Neural cell (in vitro differentiated cells): ENCODE results near the gene SERTAD3. TPM values are rescaled to one million over a fixed set of nuclear protein-coding genes. Genes with fewer than 3 reads are reported as not detected.
"Not testable (repeated sequence)": the region's sequence is repeated elsewhere in the genome, so short reads cannot be mapped to it uniquely, and the experiment has no call there.

Experiments used
- H2AFZ ChIP-seq: fragments of 200-600, 300-800 bp; sonication (generic), shearing (Covaris generic); 2 replicates; pipeline ENCODE4 v1.6.0; 2014; ENCODE audit warnings: low read depth, mild to moderate bottlenecking, antibody characterized with exemption, low read length, moderate library complexity
- H3F3A ChIP-seq: fragments of 200-600 bp; shearing (Covaris generic); 2 replicates; pipeline ENCODE4 v1.6.1; 2016; ENCODE audit warnings: mild to moderate bottlenecking, moderate library complexity, mixed read lengths, antibody characterized with exemption, low read length; ENCODE audit not compliant: insufficient read depth, poor library complexity, severe bottlenecking
- H3K27ac ChIP-seq: fragments of 200-600, 300-800 bp; sonication (generic), shearing (Covaris generic); 2 replicates; pipeline ENCODE4 v1.5.1; 2014; ENCODE audit warnings: mild to moderate bottlenecking, low read length, moderate library complexity
- H3K27me3 ChIP-seq: fragments of 300-800, 200-600 bp; sonication (generic), shearing (Covaris generic); 2 replicates; pipeline ENCODE4 v1.6.0; 2014; ENCODE audit warnings: mild to moderate bottlenecking, low read depth, low read length, moderate library complexity; ENCODE audit not compliant: insufficient read depth
- H3K36me3 ChIP-seq: fragments of 300-800, 200-600 bp; sonication (generic), shearing (Covaris generic); 2 replicates; pipeline ENCODE4 v1.5.1; 2014; ENCODE audit warnings: mild to moderate bottlenecking, antibody characterized with exemption, low read length, moderate library complexity; ENCODE audit not compliant: insufficient read depth
- H3K4me2 ChIP-seq: fragments of 300-800, 200-600 bp; sonication (generic), shearing (Covaris generic); 2 replicates; pipeline ENCODE4 v1.6.0; 2014; ENCODE audit warnings: mild to moderate bottlenecking, low read length
- H3K4me3 ChIP-seq: fragments of 300-800, 200-600 bp; sonication (generic), shearing (Covaris generic); 2 replicates; pipeline ENCODE4 v1.5.1; 2014; ENCODE audit warnings: mild to moderate bottlenecking, low read length, moderate library complexity
- H3K79me2 ChIP-seq: fragments of 200-600 bp; shearing (Covaris generic); replicated peaks from 2 replicates; pipeline ENCODE4 v1.6.0; 2014; ENCODE audit warnings: mild to moderate bottlenecking, low read length, moderate library complexity; ENCODE audit not compliant: insufficient read depth
- H3K9ac ChIP-seq: fragments of 300-800, 200-600 bp; sonication (generic), shearing (Covaris generic); 2 replicates; pipeline ENCODE4 v1.6.1; 2016; ENCODE audit warnings: mild to moderate bottlenecking, low read length, mixed read lengths
- H3K9me2 ChIP-seq: fragments of 200-600 bp; shearing (Covaris generic); 2 replicates; pipeline ENCODE4 v1.6.1; 2016; ENCODE audit warnings: mild to moderate bottlenecking, low read length, mixed read lengths; ENCODE audit not compliant: insufficient read depth
- H3K9me3 ChIP-seq: fragments of 200-600, 300-800 bp; sonication (generic), shearing (Covaris generic); 2 replicates; pipeline ENCODE4 v1.6.1; 2016; ENCODE audit warnings: mild to moderate bottlenecking, mixed run types, low read length, moderate library complexity, mixed read lengths
- H4K20me1 ChIP-seq: fragments of 200-600 bp; shearing (Covaris generic); 2 replicates; pipeline ENCODE4 v1.6.1; 2016; ENCODE audit warnings: mild to moderate bottlenecking, mixed run types; ENCODE audit not compliant: insufficient read depth
- CTCF ChIP-seq: fragments of 450-650 bp; IDR thresholded peaks from 2 replicates; pipeline ENCODE4 v1.5.1; 2014; ENCODE audit warnings: antibody characterized with exemption, mild to moderate bottlenecking, moderate library complexity; ENCODE audit not compliant: poor library complexity, severe bottlenecking
- EP300 ChIP-seq: fragments of 450-650 bp; conservative IDR thresholded peaks from 2 replicates; pipeline ENCODE4 v1.6.1; 2014; ENCODE audit warnings: antibody characterized with exemption, mild to moderate bottlenecking, moderate library complexity; ENCODE audit not compliant: poor library complexity, severe bottlenecking
- EZH2 ChIP-seq: fragments of 200-600, 300-800 bp; shearing (Covaris generic), sonication (generic); IDR thresholded peaks from 2 replicates; pipeline ENCODE4 v1.6.1; 2014; ENCODE audit warnings: antibody characterized with exemption, low read length, borderline replicate concordance, mild to moderate bottlenecking; ENCODE audit not compliant: insufficient read depth, poor library complexity, severe bottlenecking
- MXI1 ChIP-seq: fragments of 450-650 bp; conservative IDR thresholded peaks from 2 replicates; pipeline ENCODE4 v1.6.1; 2014; ENCODE audit warnings: antibody characterized with exemption, mild to moderate bottlenecking; ENCODE audit not compliant: poor library complexity, severe bottlenecking
- POLR2AphosphoS5 ChIP-seq: IDR thresholded peaks from 2 replicates; pipeline ENCODE4 v1.6.1; 2012
- RAD21 ChIP-seq: fragments of 450-650 bp; conservative IDR thresholded peaks from 2 replicates; pipeline ENCODE4 v1.6.1; 2014; ENCODE audit warnings: antibody characterized with exemption, mild to moderate bottlenecking, moderate library complexity
- REST ChIP-seq: IDR thresholded peaks from 2 replicates; pipeline ENCODE4 v1.6.1; 2012; ENCODE audit warnings: borderline replicate concordance
- SMC3 ChIP-seq: fragments of 450-650 bp; conservative IDR thresholded peaks from 2 replicates; pipeline ENCODE4 v1.6.1; 2014; ENCODE audit warnings: antibody characterized with exemption, mild to moderate bottlenecking, moderate library complexity; ENCODE audit not compliant: poor library complexity
- TAF1 ChIP-seq: IDR thresholded peaks from 2 replicates; pipeline ENCODE4 v1.6.1; 2012; ENCODE audit warnings: low read depth
- polyA plus RNA-seq: library from polyadenylated mRNA; depleted of rRNA; stranded (reverse); fragments of >200 nt; gene quantifications from 2 replicates; pipeline ENCODE4 v1.2.3, GENCODE V29; 2014

The SERTAD3 gene
- polyA plus RNA-seq, 1 donor from 2014 or later, result 7.6 TPM

GRCh38 chr19:40411125-40411842 lies 32.9 kb downstream of the SERTAD3 start:
- no peaks in the 10 kb centered on the region for H3K27me3 ChIP-seq
- H3K27ac ChIP-seq, result no peak overlapping the region
- no peaks in the 10 kb centered on the region for H4K20me1 ChIP-seq
- no peaks in the 10 kb centered on the region for H3F3A ChIP-seq
- TF ChIP-seq EZH2 (no peak), RAD21 (no peak), CTCF (no peak), TAF1 (no peak), SMC3 (no peak), REST (no peak), MXI1 (no peak), EP300 (no peak)
- no peak overlapping the region for H3K4me2 ChIP-seq
- no peak overlapping the region for H2AFZ ChIP-seq
- H3K79me2 ChIP-seq, result no peaks in the 10 kb centered on the region
- no peaks in the 10 kb centered on the region for H3K9me3 ChIP-seq
- H3K9ac ChIP-seq, result no peak overlapping the region
- no peaks in the 10 kb centered on the region for H3K36me3 ChIP-seq
- no peaks in the 10 kb centered on the region for H3K9me2 ChIP-seq
- H3K4me3 ChIP-seq, result no peak overlapping the region

GRCh38 chr19:40410030-40410389 lies 34.1 kb downstream of the SERTAD3 start:
- H3K9me2 ChIP-seq, result no peaks in the 10 kb centered on the region
- H3F3A ChIP-seq, result no peaks in the 10 kb centered on the region
- H3K27ac ChIP-seq, result no peak overlapping the region
- H3K4me3 ChIP-seq, result no peak overlapping the region
- H3K9me3 ChIP-seq, result no peaks in the 10 kb centered on the region
- H3K9ac ChIP-seq, result no peak overlapping the region
- H3K79me2 ChIP-seq, result no peaks in the 10 kb centered on the region
- TF ChIP-seq EZH2, result no peak
- no peak for TF ChIP-seq CTCF
- TF ChIP-seq REST, result no peak
- TF ChIP-seq RAD21, result no peak
- TF ChIP-seq EP300, result no peak
- TF ChIP-seq SMC3, result no peak
- TF ChIP-seq POLR2AphosphoS5, result no peak
- TF ChIP-seq TAF1, result no peak
- TF ChIP-seq MXI1, result no peak
- no peaks in the 10 kb centered on the region for H3K27me3 ChIP-seq
- H4K20me1 ChIP-seq, result no peaks in the 10 kb centered on the region
- no peak overlapping the region for H2AFZ ChIP-seq
- H3K4me2 ChIP-seq, result no peak overlapping the region
- no peaks in the 10 kb centered on the region for H3K36me3 ChIP-seq

GRCh38 chr19:40408598-40408925 lies 35.6 kb downstream of the SERTAD3 start:
- not testable (repeated sequence) for H3K4me2 ChIP-seq, H3K4me3 ChIP-seq, H3K9me2 ChIP-seq, H3K79me2 ChIP-seq, H3K27me3 ChIP-seq, H3K9me3 ChIP-seq, H3K36me3 ChIP-seq, H3K9ac ChIP-seq, H3K27ac ChIP-seq, H4K20me1 ChIP-seq, H3F3A ChIP-seq, H2AFZ ChIP-seq
